ENCODE measurements around the gene ADAMTSL2.

DNA sequence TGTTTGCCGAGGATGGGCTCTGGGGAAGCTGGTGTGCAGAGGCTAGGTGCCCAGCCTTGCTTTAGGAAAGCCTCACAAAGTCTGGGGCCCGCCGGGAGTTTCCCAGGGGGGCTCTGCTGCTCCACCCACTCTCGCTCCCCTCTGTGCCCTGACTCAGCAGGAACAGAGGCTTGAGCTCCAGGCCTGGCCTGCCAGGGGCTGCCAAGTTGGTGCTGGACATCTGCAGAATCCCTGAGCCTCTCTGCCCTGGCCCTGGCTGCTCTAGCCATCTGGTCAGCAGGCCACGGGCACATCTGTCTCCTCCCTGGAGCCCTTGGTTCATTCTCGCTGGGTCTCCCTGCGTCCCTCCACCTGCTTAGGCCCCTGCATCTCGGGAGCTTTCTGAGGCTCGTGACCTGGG lies 647 bp upstream of the ADAMTSL2 start:
- no peak for TF ChIP-seq EGR1 (IDR thresholded peaks at IDR 0.05)
- TF ChIP-seq RAD21 (IDR thresholded peaks at IDR 0.05; ENCODE audit: low read depth), result no peak
- no peak for TF ChIP-seq TAF1 (IDR thresholded peaks at IDR 0.05; ENCODE audit: low read depth)
